NCI-H345 treated with DMSO at 0.1 percent for 48 hours (cell line): ENCODE measurements around the gene ATP6V1C2.

Experiments
- DNase-seq: peaks from one replicate; lab custom pipeline; 2025; ENCODE audit not compliant: unreplicated experiment; lab: John Stamatoyannopoulos, UW

The ATP6V1C2 gene

GRCh38 chr2:10732924-10733565 is 11.6 kb downstream of the ATP6V1C2 start:
- peak; percentile 54 for DNase-seq

- no peak for DNase-seq
These were observed 12.1 kb downstream of the ATP6V1C2 start for GRCh38 chr2:10733566-10733925.

GRCh38 chr2:10733980-10734379 is 12.6 kb downstream of the ATP6V1C2 start:
- no peak for DNase-seq

- DNase-seq, result no peak
These were observed 16.8 kb downstream of the ATP6V1C2 start for GRCh38 chr2:10738192-10738591.

GRCh38 chr2:10740226-10740625 is 18.8 kb downstream of the ATP6V1C2 start:
- DNase-seq, result no peak

- DNase-seq, result no peak
These were observed 19.7 kb downstream of the ATP6V1C2 start for GRCh38 chr2:10741139-10741538.

GRCh38 chr2:10742666-10743065 is 21.2 kb downstream of the ATP6V1C2 start:
- DNase-seq, result no peak

GRCh38 chr2:10750610-10751009 is 29.2 kb downstream of the ATP6V1C2 start:
- no peak for DNase-seq

- DNase-seq, result no peak
These were observed 30.8 kb downstream of the ATP6V1C2 start for GRCh38 chr2:10752236-10752635.

- DNase-seq, result no peak
These were observed 31.7 kb downstream of the ATP6V1C2 start for GRCh38 chr2:10753156-10753555.

- DNase-seq, result no peak
These were observed 32.4 kb downstream of the ATP6V1C2 start for GRCh38 chr2:10753876-10754275.

GRCh38 chr2:10755621-10756020 is 34.2 kb downstream of the ATP6V1C2 start:
- DNase-seq, result no peak

GRCh38 chr2:10757814-10758286 is 36.4 kb downstream of the ATP6V1C2 start:
- no peak for DNase-seq

- DNase-seq, result no peak
These were observed 37.8 kb downstream of the ATP6V1C2 start for GRCh38 chr2:10759151-10759714.

- no peak for DNase-seq
These were observed 39.5 kb downstream of the ATP6V1C2 start for GRCh38 chr2:10760794-10761504.

GRCh38 chr2:10761591-10761990 is 40.2 kb downstream of the ATP6V1C2 start:
- DNase-seq, result no peak

GRCh38 chr2:10762651-10763460 is 41.4 kb downstream of the ATP6V1C2 start:
- no peak for DNase-seq

- DNase-seq, result no peak
These were observed 42.0 kb downstream of the ATP6V1C2 start for GRCh38 chr2:10763461-10763800.

GRCh38 chr2:10764096-10764785 is 42.8 kb downstream of the ATP6V1C2 start:
- no peak for DNase-seq

- no peak for DNase-seq
These were observed 43.5 kb downstream of the ATP6V1C2 start for GRCh38 chr2:10764896-10765295.

- DNase-seq, result no peak
These were observed 44.0 kb downstream of the ATP6V1C2 start for GRCh38 chr2:10765461-10765860.
